Caki2 (cell line): Measurements from ENCODE around the gene NKAIN1. TPM values are rescaled to one million over a fixed set of nuclear protein-coding genes. Genes with fewer than 3 reads are reported as not detected.
A peak's percentile ranks its signal among the peaks of the same experiment; 100 is the strongest.
"Not testable (repeated sequence)": the region's sequence is repeated elsewhere in the genome, so short reads cannot be mapped to it uniquely, and the experiment has no call there.

Experiments
- DNase-seq: peaks from one replicate; pipeline ENCODE4 v3.0.0-alpha.2; 2015; ENCODE audit warnings: low read depth
- in situ Hi-C: cut with HindIII; loops from 2 replicates; pipeline ENCODE4 v1.10.0; 2016; ENCODE audit warnings: low sequenced_read_pairs, low pct_unique_long_range_greater_than_20kb, mixed read lengths
- total RNA-seq: library from RNA; depleted of rRNA; stranded (reverse); fragments of >200 nt; shearing (Covaris generic); gene quantifications from 2 replicates; pipeline ENCODE4 v1.2.3, GENCODE V29; 2014; ENCODE audit warnings: low replicate concordance; rRNA removed

Gene NKAIN1
- 0.54 and 3.2 TPM in 2 replicates for total RNA-seq

GRCh38 chr1:31239653-31240241 lies at the start of gene NKAIN1:
TSS of gene NKAIN1 (minus strand) at chr1:31239887. CDS start at chr1:31239547, 340 bp downstream.
- in situ Hi-C loops = no loop called here
- DNase-seq = peak; percentile 22

- in situ Hi-C loops = no loop called here
- DNase-seq = no peak
Measured at GRCh38 chr1:31289021-31289420, 49.3 kb upstream of the NKAIN1 start.

- in situ Hi-C loops, DNase-seq: not testable (repeated sequence)
Measured at GRCh38 chr1:31287791-31288190, 48.1 kb upstream of the NKAIN1 start.

GRCh38 chr1:31282426-31282825 lies 42.7 kb upstream of the NKAIN1 start:
- in situ Hi-C loops, DNase-seq: not testable (repeated sequence)

GRCh38 chr1:31273619-31274018 lies 33.9 kb upstream of the NKAIN1 start:
- DNase-seq = no peak
- in situ Hi-C loops = no loop called here

GRCh38 chr1:31272369-31272768 lies 32.7 kb upstream of the NKAIN1 start:
- DNase-seq = no peak
- in situ Hi-C loops = no loop called here

- no peak for DNase-seq
- in situ Hi-C loops = loop anchor here (10.0 kb wide), 1 partner anchor 72 kb away; no protein-coding TSS in a partner anchor
Measured at GRCh38 chr1:31266547-31266946, 26.9 kb upstream of the NKAIN1 start.

- no peak for DNase-seq
- in situ Hi-C loops = loop anchor here (10.0 kb wide), 1 partner anchor 70 kb away; no protein-coding TSS in a partner anchor
Measured at GRCh38 chr1:31264790-31265386, 25.2 kb upstream of the NKAIN1 start.

- no peak for DNase-seq
- in situ Hi-C loops = loop anchor here (10.0 kb wide), 1 partner anchor 69 kb away; no protein-coding TSS in a partner anchor
Measured at GRCh38 chr1:31263408-31263807, 23.7 kb upstream of the NKAIN1 start.

- not testable (repeated sequence) for DNase-seq
- in situ Hi-C loops = loop anchor here (10.0 kb wide), 1 partner anchor 68 kb away; no protein-coding TSS in a partner anchor
Measured at GRCh38 chr1:31262393-31262792, 22.7 kb upstream of the NKAIN1 start.

GRCh38 chr1:31261916-31262315 lies 22.2 kb upstream of the NKAIN1 start:
- no peak for DNase-seq
- in situ Hi-C loops = loop anchor here (10.0 kb wide), 1 partner anchor 67 kb away; no protein-coding TSS in a partner anchor

GRCh38 chr1:31259746-31260145 lies 20.1 kb upstream of the NKAIN1 start:
- in situ Hi-C loops = loop anchor here (10.0 kb wide), 1 partner anchor 65 kb away; no protein-coding TSS in a partner anchor
- DNase-seq = no peak

- in situ Hi-C loops = no loop called here
- DNase-seq = no peak
Measured at GRCh38 chr1:31258581-31258980, 18.9 kb upstream of the NKAIN1 start.

GRCh38 chr1:31257213-31257612 lies 17.5 kb upstream of the NKAIN1 start:
- DNase-seq = no peak
- in situ Hi-C loops = no loop called here

GRCh38 chr1:31249854-31250253 lies 10.2 kb upstream of the NKAIN1 start:
- no peak for DNase-seq
- in situ Hi-C loops = no loop called here

- in situ Hi-C loops = no loop called here
- no peak for DNase-seq
Measured at GRCh38 chr1:31248276-31248675, 8.6 kb upstream of the NKAIN1 start.

- no peak for DNase-seq
- in situ Hi-C loops = no loop called here
Measured at GRCh38 chr1:31244326-31244725, 4.6 kb upstream of the NKAIN1 start.

GRCh38 chr1:31243501-31244286 lies 4.0 kb upstream of the NKAIN1 start:
- in situ Hi-C loops = no loop called here
- DNase-seq = no peak

- in situ Hi-C loops = no loop called here
- no peak for DNase-seq
Measured at GRCh38 chr1:31241321-31241720, 1.6 kb upstream of the NKAIN1 start.
